ENCODE data around the gene AP1S3.
"Not testable (repeated sequence)": the region's sequence is repeated elsewhere in the genome, so short reads cannot be mapped to it uniquely, and the experiment has no call there.

Gene AP1S3

GRCh38 chr2:223815186-223815883 is 22.0 kb downstream of the AP1S3 start (continued):
- peak; percentile 96 for TF ChIP-seq ZNF366 (tag by site-specific recombination; conservative IDR thresholded peaks at IDR 0.05)
- peak; percentile 22; the same call in 1 of the 2 replicates for TF ChIP-seq ZNF600 (tag by site-specific recombination; IDR thresholded peaks at IDR 0.05)
- no peak for TF ChIP-seq ZBTB11 (tag by site-specific recombination; conservative IDR thresholded peaks at IDR 0.05; ENCODE audit: low read depth)
- TF ChIP-seq PRDM10 (tag by site-specific recombination; IDR thresholded peaks at IDR 0.05) = peak; percentile 83
- TF ChIP-seq ZNF121 (tag by site-specific recombination; IDR thresholded peaks at IDR 0.05) = no peak
- peak; percentile 18; the same call in 1 of the 2 replicates for TF ChIP-seq ZNF654 (tag by site-specific recombination; IDR thresholded peaks at IDR 0.05; ENCODE audit: low read depth)
- no peak for TF ChIP-seq ZNF549 (tag by site-specific recombination; IDR thresholded peaks at IDR 0.05)
- TF ChIP-seq, protein P1, sequence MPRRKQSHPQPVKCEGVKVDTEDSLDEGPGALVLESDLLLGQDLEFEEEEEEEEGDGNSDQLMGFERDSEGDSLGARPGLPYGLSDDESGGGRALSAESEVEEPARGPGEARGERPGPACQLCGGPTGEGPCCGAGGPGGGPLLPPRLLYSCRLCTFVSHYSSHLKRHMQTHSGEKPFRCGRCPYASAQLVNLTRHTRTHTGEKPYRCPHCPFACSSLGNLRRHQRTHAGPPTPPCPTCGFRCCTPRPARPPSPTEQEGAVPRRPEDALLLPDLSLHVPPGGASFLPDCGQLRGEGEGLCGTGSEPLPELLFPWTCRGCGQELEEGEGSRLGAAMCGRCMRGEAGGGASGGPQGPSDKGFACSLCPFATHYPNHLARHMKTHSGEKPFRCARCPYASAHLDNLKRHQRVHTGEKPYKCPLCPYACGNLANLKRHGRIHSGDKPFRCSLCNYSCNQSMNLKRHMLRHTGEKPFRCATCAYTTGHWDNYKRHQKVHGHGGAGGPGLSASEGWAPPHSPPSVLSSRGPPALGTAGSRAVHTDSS (tag by site-specific recombination; IDR thresholded peaks at IDR 0.05) = peak; percentile 20; the same call in 1 of the 2 replicates
- TF ChIP-seq, protein P2, sequence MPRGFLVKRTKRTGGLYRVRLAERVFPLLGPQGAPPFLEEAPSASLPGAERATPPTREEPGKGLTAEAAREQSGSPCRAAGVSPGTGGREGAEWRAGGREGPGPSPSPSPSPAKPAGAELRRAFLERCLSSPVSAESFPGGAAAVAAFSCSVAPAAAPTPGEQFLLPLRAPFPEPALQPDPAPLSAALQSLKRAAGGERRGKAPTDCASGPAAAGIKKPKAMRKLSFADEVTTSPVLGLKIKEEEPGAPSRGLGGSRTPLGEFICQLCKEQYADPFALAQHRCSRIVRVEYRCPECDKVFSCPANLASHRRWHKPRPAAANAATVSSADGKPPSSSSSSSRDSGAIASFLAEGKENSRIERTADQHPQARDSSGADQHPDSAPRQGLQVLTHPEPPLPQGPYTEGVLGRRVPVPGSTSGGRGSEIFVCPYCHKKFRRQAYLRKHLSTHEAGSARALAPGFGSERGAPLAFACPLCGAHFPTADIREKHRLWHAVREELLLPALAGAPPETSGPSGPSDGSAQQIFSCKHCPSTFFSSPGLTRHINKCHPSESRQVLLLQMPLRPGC (tag by site-specific recombination; IDR thresholded peaks at IDR 0.05) = peak; percentile 100
- TF ChIP-seq, protein P3, sequence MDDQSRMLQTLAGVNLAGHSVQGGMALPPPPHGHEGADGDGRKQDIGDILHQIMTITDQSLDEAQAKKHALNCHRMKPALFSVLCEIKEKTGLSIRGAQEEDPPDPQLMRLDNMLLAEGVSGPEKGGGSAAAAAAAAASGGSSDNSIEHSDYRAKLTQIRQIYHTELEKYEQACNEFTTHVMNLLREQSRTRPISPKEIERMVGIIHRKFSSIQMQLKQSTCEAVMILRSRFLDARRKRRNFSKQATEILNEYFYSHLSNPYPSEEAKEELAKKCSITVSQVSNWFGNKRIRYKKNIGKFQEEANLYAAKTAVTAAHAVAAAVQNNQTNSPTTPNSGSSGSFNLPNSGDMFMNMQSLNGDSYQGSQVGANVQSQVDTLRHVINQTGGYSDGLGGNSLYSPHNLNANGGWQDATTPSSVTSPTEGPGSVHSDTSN (CRISPR knock-in tag; IDR thresholded peaks at IDR 0.05) = no peak
- TF ChIP-seq ZBTB20 (tag by site-specific recombination; IDR thresholded peaks at IDR 0.05) = peak; percentile 16; the same call in 1 of the 2 replicates

DNA sequence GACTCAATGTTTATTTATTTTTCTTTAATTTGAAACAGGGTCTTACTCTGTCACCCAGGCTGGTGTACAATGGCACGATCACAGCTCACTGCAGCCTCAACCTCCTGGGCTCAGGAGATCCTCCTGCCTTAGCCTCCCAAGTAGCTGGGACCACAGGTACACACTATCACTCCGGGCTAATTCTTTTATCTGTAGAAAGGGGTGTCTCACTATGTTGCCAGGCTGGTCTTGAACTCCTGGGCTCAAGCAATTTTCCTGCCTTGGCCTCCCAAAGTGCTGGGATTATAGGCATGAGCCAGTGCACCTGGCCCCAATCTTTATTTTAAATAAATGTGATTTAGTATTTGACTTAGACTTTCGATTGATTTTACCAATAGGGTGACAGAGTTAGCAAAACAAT is 22.6 kb downstream of the AP1S3 start:
- Histone ChIP-seq H3K27ac (ENCODE audit: extremely low read depth, low read depth, low read length) (peak overlapping the region; percentile 54), H3K4me1 (ENCODE audit: control insufficient read depth, insufficient read depth, low read length) (peaks cover 28% of the 10 kb centered on the region)
- CTCF ChIA-PET = interaction anchor here (0.5 kb wide), 1 partner anchor 139 kb away, joined by 4 read pairs; no protein-coding TSS in a partner anchor
- H3K4me3 ChIP-seq (ENCODE audit: low read depth, low read length); H3K36me3 ChIP-seq (ENCODE audit: control insufficient read depth in 2 of 2, insufficient read depth in 1 of 2, low read length in 2 of 2); POLR2A ChIA-PET; H3K9me3 ChIP-seq (ENCODE audit: control insufficient read depth, insufficient read depth, low read depth, low read length): not testable (repeated sequence)

Measured in HEK293 (cell line).